Upper lobe of left lung (tissue), 6 donors: ENCODE data around the gene CHI3L1. TPM values are rescaled to one million over a fixed set of nuclear protein-coding genes. Genes with fewer than 3 reads are reported as not detected.

ENCODE experiments used
- ATAC-seq, 2 donors: fragments of 200-7000 bp; cut with Tn5 transposase; one replicate each; pipeline ENCODE4 v1.9.1; 2022; ENCODE audit warnings: mild to moderate bottlenecking in 2 of 2, moderate library complexity in 2 of 2; ENCODE audit not compliant: low FRiP score in 2 of 2
- DNase-seq, 2 donors: peaks; one replicate each; pipeline ENCODE4 v3.0.0-alpha.2; 2019 to 2020
- H3K27ac ChIP-seq, 4 donors: fragments of 200-600 bp; sonication (generic); one replicate each; pipeline ENCODE4 v1.5.1; 2016 to 2019
- H3K27me3 ChIP-seq, 4 donors: fragments of 200-600 bp; sonication (generic); one replicate each; pipeline ENCODE4 v1.5.1; 2017 to 2019
- H3K36me3 ChIP-seq, 4 donors: fragments of 200-600 bp; sonication (generic); one replicate each; pipeline ENCODE4 v1.5.1; 2016 to 2019
- H3K4me1 ChIP-seq, 4 donors: fragments of 200-600 bp; sonication (generic); one replicate each; pipeline ENCODE4 v1.5.1; 2018 to 2019
- H3K4me3 ChIP-seq, 4 donors: fragments of 200-600 bp; sonication (generic); one replicate each; pipeline ENCODE4 v1.5.1; 2017 to 2019; ENCODE audit warnings: mild to moderate bottlenecking in 2 of 4, moderate library complexity in 1 of 4
- H3K9me3 ChIP-seq, 4 donors: fragments of 200-600 bp; sonication (generic); one replicate each; pipeline ENCODE4 v1.5.1; 2018 to 2019
- CTCF ChIP-seq, 6 experiments: fragments of 450-650 bp in 4 of 6; fragments of 200-600 bp in 2 of 6; sonication (generic) in 2 of 6; IDR thresholded peaks; one replicate each; pipeline ENCODE4 v1.5.1; 2016 to 2019; ENCODE audit warnings: antibody characterized with exemption in 6 of 6
- EP300 ChIP-seq, 4 donors: sonication (generic); formaldehyde crosslinking; IDR thresholded peaks; one replicate each; pipeline ENCODE4 v1.5.1; 2017; ENCODE audit warnings: antibody characterized with exemption in 4 of 4, control low read depth in 2 of 4
- POLR2A ChIP-seq, 4 donors: fragments of 450-650 bp; IDR thresholded peaks; one replicate each; pipeline ENCODE4 v1.5.1; 2016 to 2017; ENCODE audit warnings: antibody characterized with exemption in 4 of 4, mild to moderate bottlenecking in 2 of 4
- POLR2AphosphoS5 ChIP-seq, 2 donors: sonication (generic); formaldehyde crosslinking; IDR thresholded peaks; one replicate each; pipeline ENCODE4 v1.5.1; 2017; ENCODE audit warnings: antibody characterized with exemption in 2 of 2
- WGBS, 2 donors: methylation state at CpG; one replicate each; pipeline ENCODE4 v1.1.5; 2017 to 2018; 5-methylcytosine and 5-hydroxymethylcytosine counted together
- total RNA-seq, 6 donors: library from RNA; depleted of rRNA in 4 of 6; stranded (reverse); fragments of >200 nt in 4 of 6; gene quantifications; one replicate each; pipeline versions ENCODE4 v1.1.0 to v1.2.1, GENCODE V29; 2016 to 2021
- donor health status: DM: no; HTN: no; CAD: no; lungs with moderate emphysema.
- donor health status: DM: no; HTN: yes; CAD: no; lungs with severe emphysema.

The CHI3L1 gene
- total RNA-seq, 6 donors from 2014 or later = 12.3 to 68.4 (median 52.4) TPM

GRCh38 chr1:203161703-203162102, 24.8 kb downstream of the CHI3L1 start:
- DNase-seq (no peak), ATAC-seq (no peak)
- Histone ChIP-seq H3K36me3 (no peaks in the 10 kb centered on the region), H3K27ac (no peak overlapping the region), H3K27me3 (no peaks in the 10 kb centered on the region), H3K4me1 (no peaks in the 10 kb centered on the region), H3K4me3 (no peak overlapping the region), H3K9me3 (no peaks in the 10 kb centered on the region)
- 96 to 98% methylated on average over 9 to 11 of the region's 11 CpGs for WGBS, 2 donors
- TF ChIP-seq EP300 (IDR thresholded peaks at IDR 0.05) (no peak), POLR2AphosphoS5 (IDR thresholded peaks at IDR 0.05) (no peak), CTCF (IDR thresholded peaks at IDR 0.05) (no peak), POLR2A (IDR thresholded peaks at IDR 0.05) (no peak)

- Histone ChIP-seq H3K27ac (no peak overlapping the region), H3K4me3 (no peak overlapping the region), H3K9me3 (no peaks in the 10 kb centered on the region), H3K27me3 (no peaks in the 10 kb centered on the region), H3K4me1 (no peaks in the 10 kb centered on the region), H3K36me3 (no peaks in the 10 kb centered on the region)
- ATAC-seq = no peak
- WGBS, 2 donors = 58 to 66% methylated on average over 6 of the region's 6 CpGs
- DNase-seq = no peak
- TF ChIP-seq POLR2AphosphoS5 (IDR thresholded peaks at IDR 0.05) = no peak
- TF ChIP-seq CTCF (IDR thresholded peaks at IDR 0.05) = no peak
- no peak for TF ChIP-seq POLR2A (IDR thresholded peaks at IDR 0.05)
- TF ChIP-seq EP300 (IDR thresholded peaks at IDR 0.05) = no peak
These were observed 25.3 kb downstream of the CHI3L1 start for GRCh38 chr1:203161175-203161574.

GRCh38 chr1:203159844-203160243, 26.7 kb downstream of the CHI3L1 start:
- no peak overlapping the region for H3K4me3 ChIP-seq
- no peaks in the 10 kb centered on the region for H3K36me3 ChIP-seq
- no peaks in the 10 kb centered on the region for H3K9me3 ChIP-seq
- no peaks in the 10 kb centered on the region for H3K27me3 ChIP-seq
- no peak for DNase-seq
- ATAC-seq = no peak
- WGBS, 2 donors = 55 to 89% methylated on average over 1 of the region's 1 CpG
- TF ChIP-seq POLR2A (IDR thresholded peaks at IDR 0.05) (no peak), EP300 (IDR thresholded peaks at IDR 0.05) (no peak), POLR2AphosphoS5 (IDR thresholded peaks at IDR 0.05) (no peak), CTCF (IDR thresholded peaks at IDR 0.05) (no peak)
- H3K4me1 ChIP-seq = no peaks in the 10 kb centered on the region
- no peak overlapping the region for H3K27ac ChIP-seq

- no peaks in the 10 kb centered on the region for H3K9me3 ChIP-seq
- no peaks in the 10 kb centered on the region for H3K36me3 ChIP-seq
- TF ChIP-seq CTCF (IDR thresholded peaks at IDR 0.05) (no peak), POLR2A (IDR thresholded peaks at IDR 0.05) (no peak), POLR2AphosphoS5 (IDR thresholded peaks at IDR 0.05) (no peak), EP300 (IDR thresholded peaks at IDR 0.05) (no peak)
- peaks cover 0 to 6% (median 2%) of the 10 kb centered on the region in 4 donors for H3K4me1 ChIP-seq
- no peak overlapping the region for H3K27ac ChIP-seq
- no peak overlapping the region for H3K4me3 ChIP-seq
- WGBS, 2 donors = 83 to 89% methylated on average over 9 of the region's 9 CpGs
- no peaks in the 10 kb centered on the region for H3K27me3 ChIP-seq
- DNase-seq = no peak
- ATAC-seq = no peak
These were observed 27.4 kb downstream of the CHI3L1 start for GRCh38 chr1:203158960-203159665.

GRCh38 chr1:203158423-203158822, 28.1 kb downstream of the CHI3L1 start:
- no peak for TF ChIP-seq CTCF (IDR thresholded peaks at IDR 0.05)
- no peak for TF ChIP-seq POLR2AphosphoS5 (IDR thresholded peaks at IDR 0.05)
- no peak for TF ChIP-seq EP300 (IDR thresholded peaks at IDR 0.05)
- no peak for TF ChIP-seq POLR2A (IDR thresholded peaks at IDR 0.05)
- Histone ChIP-seq H3K9me3 (no peaks in the 10 kb centered on the region), H3K27ac (no peak overlapping the region), H3K4me1 (peaks cover 1 to 12% (median 9%) of the 10 kb centered on the region in 4 donors), H3K27me3 (no peaks in the 10 kb centered on the region), H3K4me3 (no peak overlapping the region), H3K36me3 (no peaks in the 10 kb centered on the region)
- DNase-seq (no peak), ATAC-seq (no peak)
- WGBS, 2 donors = 88 to 97% methylated on average over 1 of the region's 1 CpG
